ENCODE measurements around the gene ANKRD27.
"Not testable (repeated sequence)": the region's sequence is repeated elsewhere in the genome, so short reads cannot be mapped to it uniquely, and the experiment has no call there.

The ANKRD27 gene

DNA sequence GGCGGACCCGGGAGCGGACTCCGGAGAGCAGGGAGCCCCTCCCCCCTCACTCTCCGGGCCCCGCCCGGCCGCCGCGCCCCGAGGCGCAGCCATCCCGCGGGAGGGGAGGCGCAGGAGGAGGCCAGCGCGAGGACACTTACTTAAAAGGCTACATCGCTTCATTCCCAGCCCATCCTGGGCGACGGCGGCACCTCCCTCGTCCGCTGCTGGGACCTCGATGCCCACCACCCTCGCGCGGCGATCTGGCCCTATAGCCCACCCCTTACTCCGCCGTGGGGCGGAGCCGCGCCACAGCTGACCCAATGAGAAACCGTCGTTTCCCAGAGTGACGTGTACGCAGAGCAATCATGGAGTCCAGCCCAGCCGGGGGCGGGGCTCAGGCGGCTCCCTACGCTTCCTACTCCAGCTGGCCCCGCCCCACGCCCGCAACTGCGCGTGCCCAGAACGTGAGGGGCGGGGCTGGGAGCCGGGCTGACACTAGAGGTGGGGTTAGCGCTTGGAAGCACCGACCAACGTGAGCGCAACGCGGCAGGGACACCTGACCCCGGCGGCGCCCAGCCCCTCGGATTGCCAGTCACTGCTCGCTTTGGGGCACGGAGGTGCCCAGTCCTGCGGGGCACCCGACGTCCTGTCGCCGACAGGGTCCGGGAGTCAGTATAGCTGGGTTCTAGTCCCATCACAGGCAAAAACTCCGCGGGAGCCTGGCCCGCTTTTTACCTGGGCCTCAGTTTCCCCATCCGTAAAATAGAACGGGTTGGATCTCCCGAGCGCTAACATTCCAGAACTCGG is at the start of gene ANKRD27:
Gene ANKRD27, minus strand, starts transcription at position 250 of the 789 bp plus-strand sequence. CDS start 16,165 bp downstream, outside the sequence.
- peak; percentile 97 for DNase-seq

DNA sequence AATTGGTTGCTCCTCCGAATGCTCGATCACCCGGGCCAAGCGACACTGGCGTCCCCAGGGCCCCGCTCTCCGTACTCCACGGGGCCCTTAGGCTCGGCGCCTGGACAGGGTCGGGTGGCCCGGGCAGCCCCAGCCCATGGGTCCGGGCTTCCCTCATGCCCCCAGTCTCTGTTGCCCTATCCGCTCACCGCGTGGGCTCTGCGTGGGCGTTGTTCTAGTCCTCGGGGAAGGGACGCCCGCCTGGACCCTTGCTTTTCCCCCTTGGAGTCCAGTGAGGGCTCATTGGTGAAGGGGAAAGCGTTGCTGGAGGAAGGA is 45.9 kb upstream of the ANKRD27 start:
- DNase-seq: no peak

DNA sequence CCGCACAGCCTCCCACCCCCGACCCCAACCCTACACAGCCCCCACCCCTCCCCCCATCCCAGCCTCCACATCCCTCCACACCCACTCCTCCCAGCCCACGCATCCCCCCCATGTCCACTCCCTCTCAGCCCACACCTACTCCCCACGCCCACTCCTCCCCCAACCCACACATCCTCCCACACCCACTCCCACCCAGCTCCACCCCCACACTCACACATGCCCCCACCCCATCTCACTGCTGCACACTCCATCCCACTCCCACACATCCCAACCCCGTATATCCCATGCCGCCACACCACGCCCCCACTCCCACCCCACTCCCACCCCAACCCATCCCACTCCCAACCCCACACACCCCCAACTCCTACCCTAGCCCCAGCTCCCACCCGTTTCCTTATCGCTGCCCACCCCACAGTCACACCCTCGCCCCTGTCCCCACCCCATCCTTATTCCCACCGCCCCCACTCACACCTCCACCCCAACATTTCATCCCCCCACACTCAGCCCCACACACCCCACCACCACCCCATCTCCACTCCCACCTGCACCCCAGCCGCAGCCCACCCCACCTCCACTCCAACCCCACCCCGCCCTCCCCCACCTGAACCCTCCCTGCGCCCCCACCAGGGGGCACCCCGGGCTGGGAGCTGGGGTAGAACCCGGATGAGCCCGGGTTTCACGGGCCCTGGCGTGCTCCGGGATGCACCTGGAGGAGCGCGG is 45.4 kb upstream of the ANKRD27 start:
- DNase-seq: no peak

DNA sequence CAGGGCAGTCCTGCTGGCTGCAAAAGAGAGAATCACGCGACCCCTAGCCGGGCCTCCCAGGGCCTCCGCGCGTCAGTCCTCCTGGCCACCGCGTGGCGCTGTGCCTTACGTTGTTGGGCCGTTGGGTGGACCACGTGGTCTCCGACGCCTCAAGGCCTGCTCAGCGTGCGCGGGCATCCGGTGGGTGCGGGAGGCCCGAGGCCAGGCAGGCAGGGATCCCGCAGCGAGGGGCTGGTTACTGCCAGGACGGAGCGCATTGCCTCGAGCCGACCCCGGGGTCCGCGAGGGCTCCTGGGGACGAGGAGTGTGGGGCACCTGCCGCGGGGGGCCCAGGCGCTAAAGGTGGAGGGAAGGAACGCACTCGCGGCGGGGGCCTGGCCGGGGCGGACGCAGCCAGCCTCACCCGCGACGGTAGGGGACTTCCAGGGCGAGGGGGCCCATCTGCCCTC is 44.7 kb upstream of the ANKRD27 start, which contains the start of gene TDRD12:
Gene TDRD12, plus strand, starts transcription at position 157 of the 449 bp plus-strand sequence. CDS start 306 bp downstream, outside the sequence.
- DNase-seq: no peak

DNA sequence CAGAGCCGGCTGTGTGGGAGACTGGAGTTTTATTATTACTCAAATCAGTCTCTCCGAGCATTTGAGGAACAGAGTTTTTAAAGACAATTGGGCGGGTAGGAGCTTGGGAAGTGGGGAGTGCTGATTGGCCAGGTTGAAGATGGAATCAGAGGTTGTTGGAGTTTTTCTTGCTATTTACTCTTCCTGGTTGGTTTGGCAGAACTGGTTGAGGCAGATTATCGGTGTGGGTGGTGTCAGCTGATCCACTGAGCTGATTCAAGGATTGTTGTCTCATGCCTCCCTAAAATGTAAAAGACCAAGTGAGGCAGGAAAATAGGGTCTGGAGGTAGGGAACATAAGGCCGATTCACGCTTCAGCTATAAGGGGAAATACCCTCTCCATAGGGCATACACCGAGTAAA is 43.3 kb upstream of the ANKRD27 start:
- no peak for DNase-seq

DNA sequence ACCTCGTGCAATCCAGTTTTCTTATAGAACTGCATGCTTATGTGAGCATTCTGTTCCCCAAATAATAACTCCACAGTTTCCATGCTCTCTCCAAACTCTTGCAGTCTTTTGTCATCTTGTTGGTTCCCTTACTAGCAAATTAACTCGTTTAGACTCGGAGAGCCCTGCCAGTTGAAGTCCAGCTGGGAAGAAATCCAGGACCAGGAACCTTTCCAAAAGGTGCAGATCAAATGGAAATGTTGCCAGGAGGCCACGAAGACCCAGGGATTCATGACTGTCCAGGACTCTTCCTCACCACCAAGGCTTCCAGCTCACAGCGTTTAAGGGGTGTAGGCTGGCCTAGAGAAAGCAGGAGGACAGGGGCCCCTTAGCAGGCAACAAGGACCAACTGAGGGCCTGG is 42.5 kb upstream of the ANKRD27 start:
- no peak for DNase-seq

DNA sequence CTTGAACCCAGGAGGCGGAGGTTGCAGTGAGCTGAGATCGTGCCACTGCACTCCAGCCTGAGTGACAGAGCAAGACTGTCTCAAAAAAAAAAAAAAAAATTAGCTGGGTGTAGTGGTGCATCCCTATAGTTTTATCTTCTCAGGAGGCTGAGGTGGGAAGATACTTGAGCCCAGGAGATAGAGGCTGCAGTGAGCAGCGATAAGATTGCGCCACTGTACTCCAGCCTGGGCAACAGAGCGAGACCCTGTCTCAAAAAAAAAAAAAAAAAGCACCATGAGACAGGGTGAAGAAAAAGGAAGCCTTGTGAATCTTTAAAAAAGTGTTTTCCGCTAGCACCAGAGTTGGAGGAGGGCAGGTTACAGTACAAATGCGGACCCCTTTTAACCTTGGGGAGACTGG is 41.2 kb upstream of the ANKRD27 start:
- DNase-seq: not testable (repeated sequence)

DNA sequence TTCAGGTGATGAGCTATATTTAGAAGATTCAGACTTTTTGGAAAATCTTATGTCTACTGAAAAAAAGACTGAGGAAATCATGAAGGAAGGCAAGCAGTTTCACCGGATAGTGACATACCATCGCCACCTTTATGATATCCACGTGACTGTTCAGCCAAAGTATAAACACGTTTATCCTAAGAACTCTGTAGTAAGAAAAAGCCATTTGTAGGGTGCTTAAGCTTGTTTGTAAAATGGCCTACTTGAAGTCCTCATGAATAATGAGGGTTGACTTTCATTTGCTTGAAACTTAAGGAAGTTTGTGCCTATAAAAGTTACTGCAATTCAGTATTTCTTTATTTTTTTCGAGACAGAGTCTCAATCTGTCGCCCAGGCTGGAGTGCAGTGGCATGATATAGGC is 36.8 kb upstream of the ANKRD27 start:
- DNase-seq: no peak

DNA sequence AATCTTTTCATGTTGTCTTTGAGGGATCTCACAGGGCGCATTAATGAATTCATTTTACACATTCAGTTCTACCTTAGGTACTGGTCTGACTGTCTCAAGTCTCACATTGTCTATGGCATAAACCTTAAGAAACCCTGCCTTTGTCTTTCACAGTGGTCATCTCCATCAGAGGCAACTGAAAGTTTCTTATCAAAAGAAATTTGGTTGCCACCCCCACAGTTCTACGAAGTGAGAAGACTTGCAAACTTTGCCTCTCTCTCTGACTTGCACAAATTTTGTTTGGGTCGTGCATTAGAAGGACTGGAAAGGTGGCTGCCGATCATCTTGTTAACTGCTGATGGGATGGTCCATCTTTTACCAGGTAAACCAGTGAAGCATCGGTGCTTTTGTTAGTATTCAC is 34.1 kb upstream of the ANKRD27 start:
- DNase-seq: no peak

DNA sequence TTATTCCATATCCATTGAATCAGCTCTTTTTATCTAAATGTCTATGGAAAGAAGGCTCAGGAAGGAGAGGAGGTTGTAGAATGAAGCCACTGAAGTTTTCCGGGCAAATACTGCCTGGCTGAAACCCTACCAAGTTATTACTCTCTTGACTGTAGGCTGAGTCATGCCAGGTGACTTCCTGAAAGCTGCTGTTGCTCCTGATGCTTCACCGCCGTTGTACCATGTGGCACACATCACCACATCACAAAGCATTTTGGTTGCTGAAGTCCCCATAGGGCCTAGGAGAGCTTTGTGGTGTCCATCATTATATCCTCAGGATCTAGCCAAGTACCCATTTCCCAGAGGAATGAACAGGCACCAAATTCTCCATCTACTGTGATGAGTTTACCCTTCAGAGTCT is 33.5 kb upstream of the ANKRD27 start:
- DNase-seq: no peak

DNA sequence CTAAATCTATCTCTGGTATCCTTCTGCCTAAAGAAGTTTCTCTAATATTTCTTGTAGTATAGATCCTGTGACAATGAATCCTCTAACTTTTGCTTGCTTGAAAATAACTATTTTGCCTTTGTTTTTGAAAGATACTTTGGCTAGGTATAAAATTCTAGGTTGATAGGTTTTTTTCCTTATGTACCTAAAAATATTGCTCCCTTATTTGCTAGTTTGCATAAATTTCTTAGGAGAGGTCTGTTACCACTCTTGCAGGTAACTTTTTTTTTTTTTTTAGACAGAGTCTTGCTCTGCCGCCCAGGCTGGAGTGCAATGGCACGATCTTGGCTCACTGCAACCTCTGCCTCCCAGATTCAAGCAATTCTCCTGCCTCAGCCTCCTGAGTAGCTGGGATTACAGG is 29.0 kb upstream of the ANKRD27 start:
- not testable (repeated sequence) for DNase-seq

DNA sequence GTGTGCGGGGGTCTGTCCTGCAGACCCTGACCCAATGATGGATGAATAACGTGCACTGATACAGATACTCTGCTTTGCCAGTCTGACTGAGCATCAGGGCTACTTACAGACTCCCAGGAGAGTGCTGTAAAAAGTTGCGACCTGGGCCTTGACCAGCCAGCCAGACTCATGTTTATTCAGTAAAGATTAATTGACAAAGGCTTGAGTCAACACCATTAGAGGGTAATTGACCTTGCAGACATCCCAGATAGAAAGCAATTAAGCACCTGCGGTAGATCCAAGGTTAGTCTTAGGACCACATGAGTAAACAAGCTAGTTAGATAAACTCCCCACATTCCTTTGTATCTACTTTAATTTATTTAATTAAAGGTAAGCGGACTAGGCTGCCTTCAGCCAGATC is 27.0 kb upstream of the ANKRD27 start:
- DNase-seq: no peak

DNA sequence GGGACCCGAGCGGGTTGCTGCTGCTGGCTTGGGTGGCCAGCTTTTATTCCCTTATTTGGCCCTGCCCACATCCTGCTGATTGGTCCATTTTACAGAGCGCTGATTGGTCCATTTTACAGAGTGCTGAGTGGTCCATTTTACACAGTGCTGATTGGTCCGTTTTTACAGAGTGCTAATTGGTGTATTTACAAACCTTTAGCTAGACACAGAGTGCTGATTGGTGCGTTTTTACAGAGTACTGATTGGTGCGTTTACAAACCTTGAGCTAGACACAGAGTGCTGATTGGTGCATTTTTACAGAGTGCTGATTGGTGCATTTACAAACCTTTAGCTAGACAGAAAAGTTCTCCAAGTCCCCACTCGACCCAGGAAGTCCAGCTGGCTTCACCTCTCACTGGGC is 25.1 kb upstream of the ANKRD27 start:
- not testable (repeated sequence) for DNase-seq

DNA sequence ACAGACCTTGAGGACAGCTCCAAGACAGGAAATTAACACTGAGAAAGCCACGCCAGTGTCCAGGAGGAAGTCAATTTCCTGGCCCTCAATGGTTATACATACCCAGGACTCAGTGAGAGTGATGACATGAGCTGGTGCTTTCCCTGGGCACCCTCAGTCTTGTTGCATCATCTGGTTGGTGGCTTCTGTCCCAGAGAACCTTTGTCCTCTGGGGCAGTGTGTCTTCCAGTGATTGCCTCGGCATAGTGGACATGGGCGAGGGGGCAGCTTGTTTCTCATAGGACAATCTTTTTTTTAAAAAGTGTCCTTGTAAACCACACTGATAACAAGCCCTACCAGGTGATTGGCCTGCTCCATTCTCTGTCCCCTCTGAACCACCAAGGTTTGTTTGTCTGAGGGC is 21.8 kb upstream of the ANKRD27 start:
- not testable (repeated sequence) for DNase-seq

DNA sequence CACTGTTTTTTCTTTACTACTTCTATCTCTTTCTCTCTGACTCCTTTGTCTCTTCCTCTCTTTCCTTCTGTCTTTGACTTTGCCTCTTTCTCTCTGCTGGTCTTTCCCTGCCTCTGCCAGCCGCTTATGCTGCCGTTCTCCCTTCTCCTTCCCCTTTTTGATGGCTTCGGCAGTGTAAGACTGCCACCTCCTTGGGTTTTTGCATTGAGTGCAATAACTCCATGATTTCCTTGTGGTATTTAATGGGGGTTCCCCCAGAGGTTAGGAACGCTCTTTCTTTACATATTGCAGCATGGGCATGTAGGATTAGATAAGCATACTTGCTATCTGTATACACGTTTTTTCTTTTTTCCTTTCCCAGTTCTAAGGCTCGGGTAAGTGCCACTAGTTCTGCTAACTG is 20.5 kb upstream of the ANKRD27 start:
- not testable (repeated sequence) for DNase-seq

DNA sequence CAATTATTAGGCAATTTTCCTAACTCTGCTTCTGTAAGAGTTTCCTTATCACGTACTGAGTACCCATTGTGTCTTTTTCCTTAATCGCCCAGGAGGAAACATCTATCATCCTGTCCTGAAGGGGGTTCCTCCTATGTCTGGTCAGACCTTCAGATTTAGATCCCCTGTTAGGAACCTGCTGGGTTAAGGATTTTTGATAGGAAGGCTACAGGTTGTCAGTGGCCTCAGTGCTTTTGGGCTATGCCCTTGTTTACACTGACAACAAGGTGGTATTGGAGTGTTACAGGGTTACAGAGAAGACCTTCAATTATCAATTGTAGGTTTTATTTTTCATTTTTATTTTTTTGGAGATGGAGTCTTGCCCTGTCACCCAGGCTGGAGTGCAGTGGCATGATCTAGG is 19.9 kb upstream of the ANKRD27 start:
- not testable (repeated sequence) for DNase-seq

DNA sequence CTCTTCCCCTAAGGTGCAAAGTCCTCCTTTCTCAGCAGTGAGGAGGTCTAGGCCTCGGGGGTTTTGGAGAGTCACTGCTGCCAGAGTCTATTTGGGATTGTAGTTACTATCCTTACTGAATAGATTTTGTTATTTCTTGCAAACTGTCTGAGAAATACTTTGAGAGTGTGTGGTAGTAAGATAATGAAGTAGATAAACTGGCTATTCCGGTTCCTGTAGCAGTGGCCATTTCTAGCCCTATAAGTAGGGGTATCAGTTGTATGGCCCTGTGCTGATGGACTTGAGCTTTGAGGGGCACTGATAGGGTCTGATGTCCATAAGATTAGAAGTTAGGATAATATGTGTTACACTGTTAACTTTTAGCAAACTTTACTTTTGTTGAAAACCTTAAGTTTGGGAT is 19.3 kb upstream of the ANKRD27 start:
- DNase-seq: not testable (repeated sequence)

DNA sequence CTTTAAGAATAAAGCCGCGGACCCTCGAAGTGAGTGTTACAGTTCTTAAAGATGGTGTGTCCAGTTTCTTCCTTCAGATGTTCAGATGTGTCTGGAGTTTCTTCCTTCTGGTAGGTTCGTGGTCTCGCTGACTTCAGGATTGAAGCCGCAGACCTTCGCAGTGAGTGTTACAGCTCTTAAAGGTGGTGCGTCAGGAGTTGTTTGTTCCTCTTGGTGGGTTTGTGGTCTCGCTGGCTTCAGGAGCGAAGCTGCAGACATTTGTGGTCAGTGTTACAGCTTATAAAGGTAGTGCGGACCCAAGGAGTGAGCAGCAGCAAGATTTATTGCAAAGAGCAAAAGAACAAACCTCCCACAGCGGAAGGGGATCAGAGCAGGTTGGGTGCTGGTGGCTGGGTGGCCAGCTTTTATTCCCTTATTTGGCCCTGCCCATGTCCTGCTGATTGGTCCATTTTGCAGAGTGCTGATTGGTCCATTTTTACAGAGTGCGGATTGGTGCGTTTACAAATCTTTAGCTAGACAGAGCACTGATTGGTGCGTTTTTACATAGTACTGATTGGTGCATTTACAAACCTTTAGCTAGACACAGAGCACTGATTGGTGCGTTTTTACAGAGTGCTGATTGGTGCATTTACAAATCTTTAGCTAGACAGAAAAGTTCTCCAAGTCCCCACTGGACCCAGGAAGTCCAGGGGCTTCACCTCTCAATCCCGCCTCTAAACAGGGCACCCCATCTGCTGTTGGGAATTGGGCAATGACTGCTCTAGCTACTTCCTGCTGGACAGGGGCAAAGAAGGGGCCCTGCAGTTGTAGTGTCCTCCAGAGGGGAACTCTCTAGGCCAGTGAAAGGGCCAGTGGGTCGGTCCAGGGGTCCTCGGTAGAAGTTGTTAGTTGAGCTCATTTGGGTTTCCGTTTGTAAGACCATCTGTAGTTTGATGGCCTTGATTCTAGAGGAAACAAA is 18.4 kb upstream of the ANKRD27 start:
- DNase-seq: not testable (repeated sequence)

DNA sequence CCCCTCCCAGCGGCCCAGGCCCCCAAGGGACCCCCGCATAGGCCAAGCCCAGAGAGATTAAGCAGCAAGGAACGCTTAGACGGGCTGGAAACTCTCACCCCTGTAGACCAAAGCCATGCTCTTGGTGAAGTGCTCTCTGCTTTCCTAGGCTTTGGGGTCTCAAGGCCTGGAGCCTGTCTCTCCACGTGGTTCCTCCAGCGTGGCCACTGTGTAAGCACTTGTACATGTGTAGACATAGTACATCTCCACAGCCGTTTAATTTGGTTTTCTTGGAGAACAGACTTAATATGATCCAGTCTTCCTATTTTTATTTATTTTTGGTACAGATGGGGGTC is 17.7 kb upstream of the ANKRD27 start:
- no peak for DNase-seq

DNA sequence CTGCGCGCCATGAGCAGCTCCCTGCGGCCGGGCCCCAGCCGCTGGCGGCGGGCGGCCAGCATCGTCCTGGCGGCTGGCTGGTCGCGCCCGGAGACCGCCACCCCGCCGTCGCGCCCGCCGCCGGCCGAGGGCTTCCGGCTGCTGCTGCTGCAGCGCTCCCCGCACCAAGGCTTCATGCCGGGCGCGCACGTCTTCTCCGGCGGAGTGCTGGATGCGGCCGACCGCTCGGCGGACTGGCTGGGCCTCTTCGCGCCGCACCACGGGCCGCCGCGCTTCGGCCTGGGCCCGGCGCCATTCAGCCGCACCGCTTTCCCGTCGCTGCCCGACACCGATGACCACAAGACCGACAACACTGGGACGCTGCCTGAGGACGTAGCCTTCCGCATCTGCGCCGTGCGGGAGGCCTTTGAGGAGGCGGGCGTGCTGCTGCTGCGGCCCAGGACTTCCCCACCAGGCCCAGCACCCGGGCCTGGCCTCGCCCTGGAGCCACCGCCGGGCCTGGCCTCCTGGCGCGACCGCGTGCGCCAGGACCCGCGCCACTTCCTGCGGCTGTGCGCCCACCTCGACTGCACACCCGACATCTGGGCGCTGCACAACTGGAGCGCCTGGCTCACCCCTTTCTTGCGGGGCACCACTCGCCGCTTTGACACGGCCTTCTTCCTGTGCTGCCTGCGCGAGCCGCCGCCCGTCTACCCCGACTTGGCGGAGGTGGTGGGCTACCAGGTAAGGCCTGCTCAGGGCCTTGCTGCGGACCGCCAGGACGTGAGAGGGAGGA is 17.2 kb upstream of the ANKRD27 start:
- DNase-seq: peak; percentile 38

DNA sequence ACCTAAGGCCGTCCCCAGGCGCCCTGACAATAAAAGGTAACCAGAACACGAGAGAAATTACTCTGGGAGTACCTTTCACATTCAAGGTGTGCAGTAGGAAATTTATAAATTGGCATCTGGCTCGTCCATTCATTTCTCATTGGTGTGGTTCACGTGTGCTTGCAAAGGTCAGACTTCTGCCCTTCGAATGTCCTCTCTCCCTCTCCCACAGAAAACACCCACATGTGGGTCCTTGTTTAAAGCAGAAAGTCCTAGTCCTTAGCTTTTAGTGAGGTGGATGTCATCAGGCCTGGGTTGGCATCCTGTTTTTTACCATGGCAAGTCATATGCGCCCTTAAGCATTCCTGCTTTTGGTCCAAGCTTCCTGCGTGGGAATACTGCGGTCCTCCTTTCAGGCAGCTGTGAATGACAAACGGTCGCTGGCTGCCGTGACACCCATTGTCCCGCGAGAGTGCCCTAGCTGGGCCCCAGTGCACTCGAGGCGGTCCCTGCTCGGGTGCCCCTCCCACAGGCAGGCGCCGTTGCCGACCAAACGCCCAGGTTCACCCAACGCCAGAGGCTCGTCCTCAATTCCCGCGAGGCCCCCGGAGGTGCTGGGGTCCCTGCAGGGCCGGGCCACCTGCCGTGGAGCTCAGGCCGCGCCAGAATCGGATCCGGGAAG is 16.4 kb upstream of the ANKRD27 start, which contains the start of gene NUDT19:
Gene NUDT19, plus strand, starts transcription at position 531 of the 661 bp plus-strand sequence. CDS start 140 bp downstream, outside the sequence.
- peak; percentile 67 for DNase-seq

DNA sequence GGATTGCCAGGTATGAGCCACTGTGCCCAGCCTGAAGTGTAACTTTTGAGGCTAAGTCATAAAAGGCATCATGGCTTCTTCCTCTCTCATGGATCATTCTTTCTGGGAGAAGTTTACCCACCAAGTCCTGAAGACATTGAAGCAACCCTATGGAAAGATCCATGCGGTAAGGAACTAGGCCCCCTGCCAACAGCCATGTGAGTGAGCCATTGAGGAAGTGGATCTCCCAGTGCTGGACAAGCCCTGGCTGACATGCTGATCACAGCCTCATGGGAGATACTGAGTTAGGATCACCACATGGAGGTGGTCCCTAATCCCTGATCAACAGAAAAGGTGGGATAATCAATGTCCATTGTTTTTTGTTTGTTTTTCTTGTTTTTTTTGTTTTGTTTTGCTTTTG is 13.3 kb upstream of the ANKRD27 start:
- no peak for DNase-seq

All from activated effector memory CD4-positive, alpha-beta T cell treated with Interleukin-2 at 50 U/mL for 16 hours (primary cell).